Activated naive CD8-positive, alpha-beta T cell treated with anti-CD3 and anti-CD28 coated beads for 36 hours (primary cell): ENCODE measurements around the gene KLHDC2. TPM values are rescaled to one million over a fixed set of nuclear protein-coding genes. Genes with fewer than 3 reads are reported as not detected.
A peak's percentile ranks its signal among the peaks of the same experiment; 100 is the strongest.
"Not testable (repeated sequence)": the region's sequence is repeated elsewhere in the genome, so short reads cannot be mapped to it uniquely, and the experiment has no call there.

Source experiments
- DNase-seq: peaks from one replicate; pipeline ENCODE4 v3.0.0; 2021
- H3K27ac Mint-ChIP-seq: one replicate; pipeline ENCODE4 v1.8.0; 2022; ENCODE audit warnings: mild to moderate bottlenecking, moderate library complexity, mixed read lengths
- H3K27me3 Mint-ChIP-seq: one replicate; pipeline ENCODE4 v1.8.0; 2022; ENCODE audit warnings: mild to moderate bottlenecking, mixed read lengths
- H3K36me3 Mint-ChIP-seq: one replicate; pipeline ENCODE4 v1.8.0; 2021; ENCODE audit warnings: mild to moderate bottlenecking, mixed read lengths
- H3K4me1 Mint-ChIP-seq: one replicate; pipeline ENCODE4 v1.8.0; 2021; ENCODE audit warnings: mixed read lengths
- H3K4me3 Mint-ChIP-seq: one replicate; pipeline ENCODE4 v1.8.0; 2022; ENCODE audit warnings: mild to moderate bottlenecking, moderate library complexity, mixed read lengths
- H3K9me3 Mint-ChIP-seq: one replicate; pipeline ENCODE4 v1.8.0; 2022; ENCODE audit warnings: mixed read lengths
- total RNA-seq, 2 experiments: library from RNA; stranded (reverse); gene quantifications; one replicate each; pipeline ENCODE4 v1.2.3, GENCODE V29; 2021

KLHDC2 gene, protein sequence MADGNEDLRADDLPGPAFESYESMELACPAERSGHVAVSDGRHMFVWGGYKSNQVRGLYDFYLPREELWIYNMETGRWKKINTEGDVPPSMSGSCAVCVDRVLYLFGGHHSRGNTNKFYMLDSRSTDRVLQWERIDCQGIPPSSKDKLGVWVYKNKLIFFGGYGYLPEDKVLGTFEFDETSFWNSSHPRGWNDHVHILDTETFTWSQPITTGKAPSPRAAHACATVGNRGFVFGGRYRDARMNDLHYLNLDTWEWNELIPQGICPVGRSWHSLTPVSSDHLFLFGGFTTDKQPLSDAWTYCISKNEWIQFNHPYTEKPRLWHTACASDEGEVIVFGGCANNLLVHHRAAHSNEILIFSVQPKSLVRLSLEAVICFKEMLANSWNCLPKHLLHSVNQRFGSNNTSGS
- total RNA-seq = 10 to 100 TPM; 20.8 to 21.5 TPM

DNA sequence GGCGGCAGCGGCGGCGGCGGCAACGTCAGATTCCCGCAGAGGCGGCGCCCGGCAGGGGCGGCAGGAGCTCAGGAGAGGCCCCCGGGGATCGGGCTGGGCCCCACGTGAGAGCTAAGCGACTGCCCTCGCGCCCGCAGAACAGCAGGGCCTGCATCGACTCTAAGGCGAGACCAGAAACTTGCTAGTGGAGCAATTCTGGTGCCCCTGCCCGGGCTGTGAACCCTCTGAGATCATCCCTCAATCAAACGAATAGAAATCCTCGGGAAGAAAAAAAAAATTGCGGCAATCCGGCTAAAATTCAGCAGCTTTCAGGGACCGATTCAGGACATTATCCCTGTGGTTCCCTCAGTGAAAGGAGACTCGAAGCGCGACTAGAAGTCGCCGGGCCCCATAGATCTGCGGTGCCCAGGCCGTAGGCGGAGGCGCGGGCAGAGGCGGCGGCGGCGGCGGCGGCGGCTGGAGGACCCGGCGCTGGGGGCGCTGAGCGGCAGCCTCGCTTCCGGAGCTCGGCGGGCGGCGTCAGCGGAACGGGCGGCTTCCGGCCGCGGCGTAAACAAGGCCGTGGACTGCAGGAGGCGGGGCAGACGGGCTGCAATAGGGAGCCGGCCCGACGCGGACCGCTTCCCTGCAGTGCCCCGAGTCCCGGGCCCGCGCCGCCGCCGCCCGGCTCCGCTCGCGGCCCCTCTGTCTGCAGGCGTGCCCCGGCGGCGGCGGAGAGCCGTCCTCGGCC is at the start of gene KLHDC2:
Gene KLHDC2 (plus strand): TSS at position 583 of the 730 bp plus-strand sequence. CDS start 316 bp downstream, outside the sequence.
- H3K36me3 Mint-ChIP-seq = peaks cover 2% of the 10 kb centered on the region
- H3K9me3 Mint-ChIP-seq = no peaks in the 10 kb centered on the region
- H3K27me3 Mint-ChIP-seq = no peaks in the 10 kb centered on the region
- H3K4me3 Mint-ChIP-seq = peak within 1 kb of the TSS; percentile 96
- peak; percentile 93 for DNase-seq
- peak within 1 kb of the TSS; percentile 99 for H3K27ac Mint-ChIP-seq
- peaks cover 34% of the 10 kb centered on the region for H3K4me1 Mint-ChIP-seq

DNA sequence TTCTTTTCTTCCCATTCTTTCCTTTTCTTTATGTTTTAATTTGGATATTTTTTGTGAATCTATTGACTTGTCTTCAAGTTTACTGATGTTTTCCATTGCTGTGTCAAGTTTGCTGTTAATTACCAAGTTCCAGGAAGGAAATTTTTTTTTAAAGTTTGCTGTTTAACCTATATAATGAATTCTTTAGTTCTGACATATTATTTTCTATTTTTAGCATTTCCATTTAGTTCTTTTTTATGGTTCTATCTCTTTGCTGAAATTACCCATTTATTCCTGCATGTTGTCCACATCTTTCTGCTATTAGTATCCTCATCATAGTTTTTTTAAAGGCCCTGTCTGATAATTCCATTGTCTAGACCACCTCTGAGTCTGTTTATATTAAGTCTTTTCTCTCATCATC is 47.2 kb upstream of the KLHDC2 start:
- no peak for DNase-seq
- peaks cover 25% of the 10 kb centered on the region for H3K36me3 Mint-ChIP-seq
- H3K4me3 Mint-ChIP-seq = no peak overlapping the region
- H3K27ac Mint-ChIP-seq = no peak overlapping the region
- no peaks in the 10 kb centered on the region for H3K9me3 Mint-ChIP-seq
- no peaks in the 10 kb centered on the region for H3K4me1 Mint-ChIP-seq
- no peaks in the 10 kb centered on the region for H3K27me3 Mint-ChIP-seq

DNA sequence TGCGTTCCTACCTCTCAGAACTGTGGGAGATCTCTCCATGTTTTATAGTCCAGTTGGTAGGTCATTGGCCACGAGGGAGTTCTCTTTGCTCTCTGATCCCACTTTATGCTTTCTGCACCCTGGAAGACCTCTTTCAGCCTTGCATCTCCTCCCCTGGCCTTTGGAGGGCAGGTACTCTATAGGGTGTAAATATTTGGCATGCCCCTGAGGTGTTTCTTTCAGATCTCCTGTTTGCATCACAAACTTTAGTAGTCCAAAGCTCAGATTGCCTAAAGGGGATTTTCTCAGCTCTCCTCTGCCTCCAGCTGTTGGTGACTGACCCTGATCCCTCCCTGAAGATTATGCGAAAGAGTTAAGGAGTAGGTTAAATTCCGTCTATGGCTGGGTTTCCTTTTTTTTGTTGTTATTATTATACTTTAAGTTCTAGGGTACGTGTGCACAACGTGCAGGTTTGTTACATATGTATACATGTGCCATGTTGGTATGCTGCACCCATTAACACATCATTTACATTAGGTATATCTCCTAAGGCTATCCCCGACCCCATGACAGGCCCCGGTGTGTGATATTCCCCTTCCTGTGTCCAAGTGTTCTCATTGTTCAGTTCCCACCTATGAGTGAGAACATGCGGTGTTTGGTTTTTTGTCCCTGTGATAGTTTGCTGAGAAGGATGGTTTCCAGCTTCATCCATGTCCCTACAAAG is 46.1 kb upstream of the KLHDC2 start:
- DNase-seq, H3K27ac Mint-ChIP-seq, H3K4me3 Mint-ChIP-seq, H3K9me3 Mint-ChIP-seq, H3K27me3 Mint-ChIP-seq, H3K4me1 Mint-ChIP-seq: not testable (repeated sequence)
- peaks cover 22% of the 10 kb centered on the region for H3K36me3 Mint-ChIP-seq

DNA sequence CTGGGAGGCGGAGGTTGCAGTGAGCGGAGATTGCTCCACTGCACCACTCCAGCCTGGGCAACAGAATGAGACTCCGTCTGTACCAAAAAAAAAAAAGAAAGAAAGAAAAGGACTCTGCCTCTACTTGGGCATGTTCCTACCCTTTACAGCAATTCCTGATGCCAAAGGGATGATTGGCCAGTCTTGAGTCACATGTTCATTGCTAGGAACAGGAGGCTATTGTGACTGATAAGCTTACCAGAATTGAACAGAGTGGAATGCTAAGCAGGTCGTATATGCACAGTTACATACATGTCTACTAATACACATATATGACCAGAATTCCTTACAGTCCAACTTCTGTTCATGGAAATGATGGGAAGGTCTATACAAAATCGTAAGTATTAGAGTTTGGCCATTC is 40.8 kb upstream of the KLHDC2 start:
- H3K36me3 Mint-ChIP-seq = peaks cover 4% of the 10 kb centered on the region
- no peak for DNase-seq
- H3K9me3 Mint-ChIP-seq = no peaks in the 10 kb centered on the region
- no peaks in the 10 kb centered on the region for H3K27me3 Mint-ChIP-seq
- H3K4me3 Mint-ChIP-seq = no peak overlapping the region
- no peak overlapping the region for H3K27ac Mint-ChIP-seq
- peaks cover 4% of the 10 kb centered on the region for H3K4me1 Mint-ChIP-seq

DNA sequence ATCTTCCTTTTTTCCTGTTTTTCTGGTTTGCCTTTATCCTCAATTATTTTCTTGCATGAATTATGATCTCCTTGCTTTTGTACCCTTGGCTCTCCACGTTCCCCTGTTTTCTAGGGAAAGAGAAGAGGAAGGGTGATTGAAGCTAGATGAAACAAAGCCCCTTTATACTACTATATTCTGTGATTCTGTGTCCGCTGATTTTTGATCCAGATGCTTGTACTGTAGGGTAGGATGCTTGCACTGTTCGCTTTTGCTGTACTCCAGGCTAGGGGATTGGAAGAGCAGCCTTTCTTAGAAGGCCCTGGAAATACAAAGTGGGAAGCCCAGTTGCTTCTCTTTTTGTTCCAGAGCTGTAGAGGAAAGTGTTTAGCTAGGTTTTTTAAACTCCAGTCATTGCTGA is 35.1 kb upstream of the KLHDC2 start:
- Mint-ChIP-seq H3K36me3 (no peaks in the 10 kb centered on the region), H3K4me3 (no peak overlapping the region), H3K4me1 (peaks cover under 1% of the 10 kb centered on the region), H3K27ac (no peak overlapping the region), H3K27me3 (no peaks in the 10 kb centered on the region), H3K9me3 (no peaks in the 10 kb centered on the region)
- DNase-seq = no peak

DNA sequence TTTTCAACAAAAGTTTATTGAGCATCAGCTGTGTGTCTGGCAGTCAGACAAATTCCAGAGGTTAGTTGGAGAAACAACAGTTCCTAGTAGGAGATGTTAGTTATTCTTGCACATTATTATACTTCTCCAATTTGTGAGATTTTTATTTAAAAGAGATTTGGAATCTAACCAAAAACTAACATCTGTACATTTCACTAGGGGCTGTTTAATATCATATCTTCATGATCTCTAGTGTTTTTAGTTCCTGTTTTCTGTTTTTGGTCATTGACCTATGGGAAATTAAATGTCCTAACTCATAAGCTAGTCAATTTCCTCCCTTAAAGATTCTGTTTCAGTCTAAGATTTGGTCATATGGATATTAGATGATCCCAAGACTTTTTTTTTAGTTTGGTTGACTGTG is 34.1 kb upstream of the KLHDC2 start:
- no peak overlapping the region for H3K4me3 Mint-ChIP-seq
- no peak overlapping the region for H3K27ac Mint-ChIP-seq
- no peak for DNase-seq
- H3K36me3 Mint-ChIP-seq = no peaks in the 10 kb centered on the region
- H3K27me3 Mint-ChIP-seq = no peaks in the 10 kb centered on the region
- H3K4me1 Mint-ChIP-seq = no peaks in the 10 kb centered on the region
- H3K9me3 Mint-ChIP-seq = no peaks in the 10 kb centered on the region

DNA sequence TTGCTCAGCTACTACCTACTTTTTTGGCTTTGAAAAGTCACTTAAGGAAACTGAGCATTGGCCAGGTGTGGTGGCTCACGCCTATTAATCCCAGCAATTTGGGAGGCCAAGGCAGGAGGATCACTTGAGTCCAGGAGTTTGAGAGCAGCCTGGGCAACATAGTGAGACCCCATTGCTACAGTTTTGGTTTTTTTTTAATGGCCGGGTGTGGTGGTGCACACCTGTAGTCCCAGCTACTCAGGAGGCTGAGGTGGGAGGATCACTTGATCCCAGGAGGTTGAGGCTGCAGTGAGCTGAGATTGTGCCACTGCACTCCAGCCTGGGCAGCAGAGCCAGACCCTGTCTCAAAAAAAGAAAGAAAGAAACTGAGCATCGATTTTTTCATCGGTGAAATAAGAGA is 32.3 kb upstream of the KLHDC2 start:
- DNase-seq, H3K36me3 Mint-ChIP-seq, H3K9me3 Mint-ChIP-seq, H3K27ac Mint-ChIP-seq, H3K4me1 Mint-ChIP-seq, H3K4me3 Mint-ChIP-seq, H3K27me3 Mint-ChIP-seq: not testable (repeated sequence)

DNA sequence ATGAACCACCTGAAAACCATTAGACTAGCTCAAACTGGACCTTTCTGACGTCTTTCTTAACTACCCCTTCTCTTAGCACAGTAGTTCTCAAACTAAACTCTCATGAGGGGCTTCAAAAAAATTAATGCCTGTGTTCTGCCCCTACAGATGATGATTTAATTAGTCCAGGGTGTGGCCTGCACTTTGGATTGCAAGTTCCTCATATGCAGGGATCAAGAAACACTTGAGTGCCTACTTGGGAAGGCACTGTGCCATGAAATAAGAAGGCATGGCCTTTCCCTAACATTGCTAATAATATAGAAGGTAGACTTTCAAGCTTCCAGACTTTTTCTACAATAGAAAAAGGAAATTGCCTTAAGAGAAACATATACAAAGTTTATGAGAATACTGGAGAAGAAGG is 22.8 kb upstream of the KLHDC2 start:
- no peak for DNase-seq
- no peaks in the 10 kb centered on the region for H3K36me3 Mint-ChIP-seq
- H3K9me3 Mint-ChIP-seq = no peaks in the 10 kb centered on the region
- no peak overlapping the region for H3K4me3 Mint-ChIP-seq
- no peak overlapping the region for H3K27ac Mint-ChIP-seq
- H3K4me1 Mint-ChIP-seq = no peaks in the 10 kb centered on the region
- no peaks in the 10 kb centered on the region for H3K27me3 Mint-ChIP-seq

DNA sequence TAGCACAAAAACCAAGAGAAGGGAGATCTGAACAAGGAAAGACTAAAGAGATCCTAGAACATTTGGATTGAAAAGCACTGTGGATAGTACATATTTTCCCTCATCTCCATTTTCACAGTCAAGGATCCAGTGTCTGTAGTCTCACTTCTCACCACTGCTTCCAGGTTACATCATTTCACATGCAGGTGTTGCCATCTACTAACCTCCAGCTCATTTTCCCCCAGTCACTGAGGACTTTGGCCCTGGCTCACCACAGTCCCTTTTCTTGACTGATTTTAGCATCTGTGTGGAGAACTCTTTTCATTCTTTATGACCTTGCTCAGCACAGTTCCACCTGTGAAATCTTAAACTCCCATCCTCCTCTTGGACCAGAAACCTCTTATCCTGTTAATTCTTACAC is 21.5 kb upstream of the KLHDC2 start:
- not testable (repeated sequence) for H3K36me3 Mint-ChIP-seq, H3K27me3 Mint-ChIP-seq, H3K4me1 Mint-ChIP-seq, DNase-seq, H3K9me3 Mint-ChIP-seq, H3K27ac Mint-ChIP-seq, H3K4me3 Mint-ChIP-seq

DNA sequence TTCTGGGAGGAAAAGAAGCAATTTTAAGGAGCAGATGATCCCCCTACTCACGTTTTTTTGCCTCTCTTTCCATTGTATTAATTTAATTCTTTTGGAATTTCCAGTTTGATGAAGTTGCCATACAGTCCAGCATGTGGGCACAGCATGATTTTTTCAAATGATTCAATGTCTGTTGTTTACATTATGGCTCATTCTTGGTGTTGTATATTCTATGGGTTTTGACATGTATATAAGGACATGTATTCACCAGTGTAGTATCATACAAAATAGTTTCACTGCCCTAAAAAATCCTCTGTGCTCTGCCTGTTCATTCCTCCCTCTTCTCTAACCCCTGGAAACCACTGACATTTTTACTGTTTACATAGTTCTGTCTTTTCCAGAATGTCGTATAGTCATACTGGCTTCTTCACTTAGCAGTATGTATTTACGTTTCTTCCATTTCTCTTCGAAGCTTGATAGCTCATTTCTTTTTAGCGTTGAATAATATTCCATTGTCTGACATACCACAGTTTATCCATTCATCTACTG is 13.3 kb upstream of the KLHDC2 start:
- Mint-ChIP-seq H3K4me3 (no peak overlapping the region), H3K27ac (no peak overlapping the region), H3K4me1 (no peaks in the 10 kb centered on the region), H3K36me3 (peaks cover 2% of the 10 kb centered on the region), H3K27me3 (no peaks in the 10 kb centered on the region), H3K9me3 (no peaks in the 10 kb centered on the region)
- no peak for DNase-seq

DNA sequence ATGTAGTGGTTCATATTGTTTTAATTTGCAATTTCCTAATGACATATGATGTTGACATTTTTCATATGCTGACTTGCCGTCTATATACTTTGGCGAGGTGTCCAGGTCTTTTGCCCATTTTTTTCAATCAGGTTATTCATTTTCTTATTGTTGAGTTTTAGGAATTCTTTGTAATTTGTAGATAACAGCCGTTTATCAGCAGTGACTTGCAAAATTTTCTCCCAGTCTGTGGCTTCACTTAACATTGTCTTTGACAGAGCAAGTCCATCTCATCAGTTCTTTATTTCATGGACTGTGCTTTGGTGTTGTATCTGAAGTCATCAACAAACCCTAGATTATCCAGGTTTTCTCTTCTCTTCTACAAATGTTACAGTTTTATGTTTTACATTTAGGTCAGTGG is 12.6 kb upstream of the KLHDC2 start:
- Mint-ChIP-seq H3K9me3 (no peaks in the 10 kb centered on the region), H3K4me3 (no peak overlapping the region), H3K36me3 (peaks cover 2% of the 10 kb centered on the region), H3K27ac (no peak overlapping the region), H3K4me1 (no peaks in the 10 kb centered on the region), H3K27me3 (no peaks in the 10 kb centered on the region)
- no peak for DNase-seq

DNA sequence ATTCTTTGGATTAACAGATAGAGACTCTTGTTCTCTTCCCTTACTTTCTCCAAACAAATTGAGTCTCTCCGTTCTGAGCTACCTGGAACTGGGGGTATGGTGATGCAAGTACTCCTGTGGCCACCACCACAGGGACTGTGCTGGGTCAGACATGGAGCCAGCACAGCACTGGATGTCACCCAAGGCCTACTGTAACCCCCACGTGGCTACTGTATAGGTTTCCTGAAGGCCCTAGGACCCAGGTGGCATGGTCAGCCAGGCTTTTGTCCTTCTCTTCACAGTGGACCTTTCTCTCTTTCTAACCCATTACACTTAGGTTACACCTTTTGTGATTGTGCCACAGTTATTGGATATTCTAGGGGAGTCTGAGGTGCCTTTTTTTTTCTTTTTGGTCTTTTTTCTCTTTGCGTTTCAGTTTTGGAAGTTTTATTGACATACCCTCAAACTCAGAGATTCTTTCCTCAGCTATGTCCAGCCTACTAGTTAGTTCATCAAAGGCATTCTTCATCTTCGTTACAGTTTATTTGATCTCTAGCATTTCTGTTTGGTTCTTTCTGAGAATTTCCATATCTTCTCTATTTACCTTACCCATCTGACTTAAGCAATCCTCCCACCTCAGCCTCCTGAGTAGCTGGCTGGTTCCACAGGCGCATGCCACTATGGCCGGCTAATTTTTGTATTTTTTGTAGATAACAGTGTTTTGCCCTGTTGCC is 6.0 kb upstream of the KLHDC2 start:
- Mint-ChIP-seq H3K36me3 (no peaks in the 10 kb centered on the region), H3K27me3 (no peaks in the 10 kb centered on the region), H3K4me1 (peaks cover 4% of the 10 kb centered on the region), H3K9me3 (no peaks in the 10 kb centered on the region), H3K27ac (no peak overlapping the region), H3K4me3 (no peak overlapping the region)
- no peak for DNase-seq

DNA sequence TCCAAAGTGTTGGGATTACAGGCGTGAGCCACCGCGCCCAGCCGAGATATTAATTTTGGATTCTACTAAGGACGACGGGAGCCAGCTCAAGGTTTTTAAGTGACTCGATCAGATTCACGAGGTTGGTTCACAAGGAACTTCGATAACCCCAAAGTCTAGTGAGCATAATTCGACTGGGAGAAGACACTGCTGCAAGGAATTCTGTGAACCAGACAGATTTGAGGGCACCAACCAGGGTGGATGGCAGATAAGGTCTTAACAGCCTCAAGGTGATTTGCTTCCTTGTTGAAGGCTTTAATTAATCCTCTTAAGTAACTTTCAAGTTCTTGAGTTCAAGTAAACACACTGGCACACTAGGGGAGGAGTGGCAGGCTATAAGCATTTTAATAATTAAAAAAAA is 1.1 kb upstream of the KLHDC2 start:
- no peak for DNase-seq
- no peaks in the 10 kb centered on the region for H3K27me3 Mint-ChIP-seq
- peak overlapping the region; percentile 99 for H3K27ac Mint-ChIP-seq
- peaks cover 32% of the 10 kb centered on the region for H3K4me1 Mint-ChIP-seq
- peaks cover 2% of the 10 kb centered on the region for H3K36me3 Mint-ChIP-seq
- H3K4me3 Mint-ChIP-seq = peak overlapping the region; percentile 91
- H3K9me3 Mint-ChIP-seq = no peaks in the 10 kb centered on the region

DNA sequence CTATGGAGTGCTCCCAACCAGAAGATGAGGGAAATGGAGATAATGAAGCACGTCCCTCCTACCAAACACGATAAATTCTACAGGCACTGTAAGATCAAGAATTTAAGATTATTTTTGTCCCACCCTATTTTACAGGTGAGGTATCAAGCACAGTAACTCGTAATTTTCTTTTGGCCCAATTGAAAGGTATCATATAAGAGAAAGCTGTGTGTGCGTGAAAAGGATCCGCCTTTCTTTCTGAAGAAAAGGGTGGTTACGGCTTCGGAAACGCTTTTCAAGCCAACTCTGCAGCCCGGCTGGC is 733 bp upstream of the KLHDC2 start:
- H3K27ac Mint-ChIP-seq = peak overlapping the region; percentile 99
- H3K27me3 Mint-ChIP-seq = no peaks in the 10 kb centered on the region
- H3K4me1 Mint-ChIP-seq = peaks cover 32% of the 10 kb centered on the region
- no peak for DNase-seq
- H3K9me3 Mint-ChIP-seq = no peaks in the 10 kb centered on the region
- H3K4me3 Mint-ChIP-seq = peak overlapping the region; percentile 91
- peaks cover 2% of the 10 kb centered on the region for H3K36me3 Mint-ChIP-seq
